Renal cortex interstitium (tissue), 11 donors: ENCODE data around the gene TIAM1. TPM values are rescaled to one million over a fixed set of nuclear protein-coding genes. Genes with fewer than 3 reads are reported as not detected.

Source experiments
- DNase-seq, 11 donors: peaks; one replicate each; pipeline ENCODE4 v3.0.0-alpha.2; 2013; ENCODE audit warnings: low read depth in 9 of 11, low spot score in 4 of 11; ENCODE audit errors: extremely low read depth in 1 of 11
- polyA plus RNA-seq, 3 donors: library from polyadenylated mRNA; unstranded; fragments of 120-200 nt; gene quantifications; one replicate each; pipeline ENCODE4 v1.2.1, GENCODE V29; 2013; ENCODE audit not compliant: insufficient read length in 3 of 3

TIAM1 gene
- polyA plus RNA-seq, 3 donors = 13.5 to 15.9 (median 14.3) TPM

DNA sequence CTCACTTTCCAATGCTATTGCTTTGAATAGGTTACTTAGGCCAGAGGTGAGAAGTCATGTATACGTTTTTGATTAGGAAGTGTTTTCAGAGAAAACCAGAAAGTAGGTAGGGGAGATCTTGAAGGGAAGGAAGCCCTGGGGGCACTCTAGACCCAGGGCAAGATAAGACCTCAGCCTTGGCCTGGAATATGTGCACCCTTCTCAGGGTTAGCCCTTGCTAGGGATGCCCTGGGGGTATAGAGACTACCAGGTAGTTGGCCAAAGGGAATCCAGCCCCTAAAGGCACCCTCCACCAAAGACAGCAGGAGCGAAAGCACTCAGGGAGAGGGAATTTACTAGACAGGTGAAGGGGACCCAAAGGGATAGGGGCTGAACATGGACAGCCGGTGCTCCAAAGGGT is 7.0 kb downstream of the TIAM1 start:
- no peak for DNase-seq

DNA sequence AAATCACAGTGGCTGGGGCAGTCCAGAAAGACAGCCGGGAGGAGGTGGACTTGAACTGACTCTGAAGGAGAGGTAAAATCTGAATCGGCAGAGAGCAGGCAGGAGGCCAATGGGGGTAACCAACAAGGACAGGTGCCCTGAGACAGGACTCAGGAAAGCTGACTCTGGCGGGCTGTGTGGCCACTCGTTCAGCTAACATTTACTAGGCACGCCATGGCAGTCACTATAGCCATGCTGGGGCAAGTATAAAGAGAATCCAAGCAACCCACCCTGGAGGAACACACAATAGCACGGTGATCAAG is 7.4 kb downstream of the TIAM1 start:
- DNase-seq = no peak

DNA sequence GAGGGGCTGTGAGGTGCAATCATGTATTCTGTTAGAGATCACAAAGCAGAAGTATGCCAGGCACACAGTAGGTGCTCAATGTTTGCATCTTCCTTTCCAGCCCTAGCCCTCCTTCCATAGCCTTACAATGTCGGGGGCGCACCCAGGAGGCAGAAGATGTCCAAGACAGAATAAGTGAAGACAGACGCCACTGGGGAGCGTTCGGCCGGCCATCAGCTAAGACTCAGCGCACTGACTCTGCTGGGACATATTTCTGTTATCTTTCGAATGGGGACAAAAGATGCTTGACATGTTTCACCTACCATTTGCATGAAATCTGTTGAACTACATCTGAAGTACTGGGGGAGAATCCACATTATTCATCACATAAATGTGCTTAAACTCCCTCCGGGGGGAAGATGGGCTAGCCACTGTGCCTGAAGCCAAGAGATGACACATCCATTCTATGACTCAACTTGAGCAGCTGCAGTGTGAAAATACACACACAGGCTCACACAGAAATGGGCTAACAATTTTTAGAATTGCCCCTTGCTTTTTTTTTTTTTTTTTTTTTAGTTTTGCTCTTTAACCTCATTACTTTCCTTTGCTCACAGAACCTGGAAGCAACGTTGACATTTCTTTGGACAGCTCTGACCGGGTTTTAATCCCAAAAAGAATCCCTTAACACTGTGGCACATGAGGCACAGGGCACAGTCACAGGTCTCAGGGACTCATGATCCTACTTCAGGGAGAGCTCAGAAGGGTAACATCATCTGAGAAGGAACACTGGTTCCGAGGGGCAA is 7.9 kb downstream of the TIAM1 start:
- DNase-seq = no peak

DNA sequence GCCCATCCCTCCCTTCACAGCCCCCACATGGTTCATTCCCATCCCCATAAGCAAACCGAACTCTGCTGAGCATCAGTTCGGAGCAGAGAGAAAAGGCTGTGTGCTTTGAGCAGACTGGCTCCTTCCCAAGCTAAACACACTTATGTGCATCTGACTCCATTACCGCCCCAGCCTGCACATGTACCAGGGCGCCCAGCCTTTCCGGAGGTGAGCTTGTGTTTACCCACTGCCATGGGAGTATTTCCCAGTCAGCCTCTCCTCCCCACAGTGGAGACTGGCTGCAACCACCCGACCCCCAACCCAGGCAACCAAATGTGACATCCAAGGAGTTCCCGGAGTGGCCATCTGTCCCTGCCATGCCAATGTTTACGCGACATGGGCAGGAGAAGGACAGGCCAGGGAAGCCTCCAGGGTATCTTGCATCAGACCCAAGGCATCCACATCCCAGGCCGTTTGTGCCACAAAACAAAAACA is 9.4 kb downstream of the TIAM1 start:
- DNase-seq = no peak

DNA sequence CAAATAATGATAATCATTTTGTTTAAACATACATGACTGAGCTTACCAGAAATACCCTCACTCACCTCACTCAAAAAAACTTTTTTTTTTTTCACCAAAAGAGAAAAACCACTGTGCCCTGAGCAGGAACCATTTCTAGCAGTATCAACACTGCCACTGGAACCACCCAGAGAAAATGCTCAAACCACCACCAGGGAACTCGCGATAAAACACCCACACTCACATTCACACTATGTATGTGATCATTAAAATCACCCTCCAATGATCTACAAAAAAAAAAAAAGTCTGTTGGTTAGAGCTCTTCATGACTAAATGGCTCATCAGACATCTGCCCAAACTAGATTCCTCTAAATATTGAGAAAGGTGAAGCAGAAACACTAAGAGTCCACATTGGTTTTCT is 11.5 kb downstream of the TIAM1 start:
- DNase-seq = no peak

DNA sequence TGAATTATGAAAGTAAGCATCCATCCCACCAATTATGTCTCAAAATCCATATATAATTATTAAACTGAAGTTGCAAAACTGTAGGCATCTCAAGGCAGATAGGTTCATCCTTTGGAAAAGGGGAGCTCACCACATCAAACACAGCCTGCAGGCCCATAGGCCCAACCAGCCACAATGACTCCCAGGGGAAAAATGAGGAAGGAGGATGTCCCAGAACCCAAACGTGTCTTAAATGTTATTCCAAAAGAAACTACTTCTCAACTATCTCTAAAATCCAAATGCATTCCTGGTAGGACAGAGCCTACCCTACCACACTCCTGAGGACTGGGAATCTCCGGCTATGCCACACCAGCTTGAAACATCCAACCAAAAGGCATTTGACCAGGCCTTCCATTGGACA is 12.8 kb downstream of the TIAM1 start:
- DNase-seq = no peak

DNA sequence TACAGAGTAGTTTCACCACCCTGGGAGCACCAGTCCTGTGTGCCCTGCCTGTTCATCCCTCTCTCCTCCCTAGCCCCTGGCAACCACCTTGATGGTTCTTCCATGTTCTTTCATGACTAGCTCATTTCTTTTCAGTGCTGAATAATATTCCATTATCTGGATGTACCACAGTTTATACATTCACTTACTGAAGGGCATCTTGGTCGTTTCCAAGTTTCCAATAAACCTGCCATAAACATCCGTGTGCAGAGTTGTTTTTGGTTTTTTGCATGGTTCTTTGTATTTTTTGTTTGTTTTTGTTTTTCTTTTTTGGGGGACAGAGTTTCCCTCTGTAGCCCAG is 13.9 kb downstream of the TIAM1 start:
- DNase-seq = no peak

DNA sequence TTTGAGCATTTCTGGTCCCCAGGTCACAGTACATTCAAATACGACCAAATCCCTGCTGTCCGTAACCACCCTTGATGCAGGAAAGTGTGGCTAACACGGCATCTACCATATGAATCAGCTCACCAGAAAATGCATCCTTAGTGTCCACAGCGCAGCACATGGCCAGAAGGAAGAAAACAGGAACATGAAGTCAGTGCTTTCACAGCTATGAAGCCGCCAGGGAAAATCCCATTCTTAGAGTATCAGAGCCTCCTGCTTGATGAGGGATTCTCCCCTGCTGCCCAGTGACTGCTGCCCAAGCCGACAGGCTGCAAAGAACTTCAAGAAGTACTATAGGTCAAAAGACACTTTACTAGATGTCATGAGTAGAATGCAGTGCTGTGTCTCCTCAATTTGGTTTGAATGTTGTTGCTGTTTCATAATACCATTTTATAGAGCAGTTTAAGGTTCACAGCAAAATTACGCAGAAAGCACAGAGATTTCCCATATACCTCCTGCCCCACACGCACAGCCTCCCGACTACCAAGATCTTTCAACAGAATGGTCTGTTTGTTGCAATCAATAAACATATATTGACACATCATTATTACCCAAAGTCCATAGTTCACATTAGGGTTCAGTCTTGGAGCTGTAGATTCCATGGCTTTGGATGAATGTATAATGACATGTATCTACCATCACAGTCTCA is 14.5 kb downstream of the TIAM1 start:
- DNase-seq = no peak

DNA sequence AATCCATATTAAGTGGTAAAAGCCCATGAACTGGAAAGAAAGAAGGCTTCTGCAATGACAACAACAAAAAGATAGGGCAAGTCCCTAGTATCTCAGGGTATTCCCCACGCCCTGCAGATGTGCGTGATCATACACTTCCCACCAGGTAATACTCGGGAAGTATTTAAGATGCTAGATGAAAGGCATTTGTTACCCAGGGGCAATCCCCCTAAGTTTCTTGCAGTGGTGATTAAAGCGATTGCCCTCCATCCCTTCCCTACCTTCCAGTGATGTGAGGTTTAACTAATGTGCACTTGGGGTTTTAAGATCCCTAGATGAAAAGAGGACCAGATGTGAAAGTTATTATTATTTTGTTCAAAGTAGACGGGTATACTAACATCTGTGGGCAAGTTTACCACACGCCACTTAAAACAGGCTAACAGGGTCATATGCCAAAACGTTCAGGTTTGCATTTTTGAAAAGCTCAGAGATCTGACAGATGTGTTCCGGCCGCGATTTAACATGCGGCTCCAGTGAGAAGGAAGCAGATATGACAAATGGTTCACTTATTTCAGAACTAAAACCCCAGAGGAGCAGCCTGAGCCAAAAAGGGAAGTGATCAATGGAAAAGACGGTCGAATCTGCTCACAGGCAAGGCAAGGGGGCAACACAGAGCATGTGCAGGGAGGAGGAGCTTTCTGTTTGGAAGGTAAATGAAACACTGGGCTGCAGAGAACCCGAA is 17.4 kb downstream of the TIAM1 start:
- DNase-seq = no peak

DNA sequence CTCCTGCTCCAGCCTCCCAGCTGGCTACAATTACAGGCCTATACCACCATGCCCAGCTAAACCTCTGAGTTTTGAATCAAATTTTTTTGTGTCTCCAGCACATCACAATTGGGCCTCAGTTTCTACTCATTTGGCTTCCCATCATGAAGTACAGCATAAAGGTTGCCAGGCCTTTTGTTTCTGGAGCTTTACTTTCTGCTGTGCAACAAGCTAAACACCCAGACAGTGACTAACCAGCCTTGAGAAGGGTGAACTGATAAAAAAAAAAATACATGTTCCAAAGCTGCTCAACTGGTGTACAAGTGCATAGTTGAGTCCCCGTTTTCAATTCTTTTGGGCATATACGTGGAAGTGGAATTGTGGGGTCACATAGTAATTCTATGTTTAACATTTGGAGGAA is 25.1 kb downstream of the TIAM1 start:
- no peak for DNase-seq

DNA sequence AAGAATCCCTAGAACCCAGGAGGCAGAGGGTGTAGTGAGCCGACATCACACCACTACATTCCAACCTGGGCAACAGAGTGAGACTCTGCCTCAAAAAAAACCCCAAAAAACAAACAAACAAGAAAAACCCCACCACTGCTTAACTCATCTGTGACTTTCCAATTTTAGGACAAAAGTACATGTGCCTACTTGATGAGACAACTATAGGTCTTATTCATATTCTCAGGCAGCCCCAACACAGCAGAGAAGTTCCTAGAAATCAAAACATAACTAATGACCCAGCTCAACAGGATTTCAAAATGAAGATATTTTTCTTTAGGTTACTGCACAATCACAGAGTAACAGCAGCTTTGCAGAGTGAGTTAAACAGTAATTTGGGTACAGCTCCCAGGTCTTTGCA is 26.4 kb downstream of the TIAM1 start:
- DNase-seq = no peak

DNA sequence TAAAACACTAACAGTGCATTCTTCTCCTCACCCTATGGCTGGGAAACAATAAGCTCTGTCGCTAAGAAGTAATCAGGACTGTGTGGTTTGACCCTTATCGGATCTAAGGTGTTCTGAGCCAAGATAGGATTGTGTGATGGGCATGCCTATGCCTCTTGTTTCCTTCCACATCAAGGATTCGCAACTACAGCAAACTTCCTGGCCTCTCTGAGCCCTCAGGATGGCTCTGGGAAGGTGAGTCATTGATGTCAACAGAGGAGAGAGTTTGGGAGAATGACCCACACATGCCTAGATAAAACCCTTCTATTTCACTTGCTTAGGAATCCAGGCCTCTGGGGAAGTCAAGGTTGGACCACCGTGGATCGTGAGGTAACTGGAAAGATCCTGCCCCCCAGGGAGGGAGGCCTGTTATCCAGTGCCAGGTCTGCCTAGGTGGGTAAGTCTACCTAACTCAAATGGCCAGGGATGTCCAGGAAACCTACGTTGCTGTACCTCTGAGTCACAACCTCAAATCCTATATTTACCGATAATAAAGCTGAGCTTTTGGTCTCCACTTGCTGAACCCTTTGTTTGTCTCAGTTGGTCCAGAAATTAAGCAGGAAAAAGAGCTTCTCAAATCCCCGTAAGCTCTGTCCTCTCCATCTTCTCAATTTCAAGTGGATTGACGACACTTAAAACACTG is 27.4 kb downstream of the TIAM1 start:
- no peak for DNase-seq

DNA sequence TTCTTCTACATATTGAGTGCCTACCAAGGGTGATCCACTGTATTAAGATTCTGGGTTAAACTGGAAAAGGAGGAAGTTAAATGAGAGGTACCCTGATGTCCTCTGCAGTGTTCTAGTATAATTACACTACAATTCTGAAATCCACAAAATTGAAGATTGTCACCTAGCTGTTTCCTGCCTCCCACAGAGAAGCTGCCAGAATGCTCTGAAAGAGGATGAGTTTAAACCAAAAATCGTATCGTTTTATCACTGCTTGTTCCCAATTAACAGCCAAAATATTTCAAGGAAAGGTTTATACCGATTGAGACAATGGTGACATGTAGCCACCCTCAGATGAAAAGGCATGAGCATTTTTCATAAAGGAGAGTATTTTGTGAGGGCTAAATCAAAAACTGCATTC is 28.0 kb downstream of the TIAM1 start:
- no peak for DNase-seq

DNA sequence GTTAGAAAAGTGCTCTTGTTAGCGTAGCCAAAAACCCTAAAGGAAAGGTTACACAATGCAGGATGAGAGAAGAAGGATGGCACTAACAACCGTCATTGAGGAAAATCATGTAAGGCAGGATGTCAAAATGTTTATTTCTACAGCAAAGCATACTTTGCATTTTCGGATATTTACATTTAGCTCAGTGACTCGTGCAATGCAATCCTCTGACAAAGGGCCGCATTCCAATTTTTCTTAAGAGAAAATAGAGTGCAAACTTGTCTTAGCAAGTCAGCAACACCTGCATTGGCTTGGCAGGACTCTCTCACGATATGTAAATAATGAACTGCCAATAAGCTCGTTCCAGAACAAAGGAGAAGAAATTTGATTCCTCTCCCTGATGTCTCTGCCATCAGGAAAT is 33.3 kb downstream of the TIAM1 start:
- DNase-seq = no peak

DNA sequence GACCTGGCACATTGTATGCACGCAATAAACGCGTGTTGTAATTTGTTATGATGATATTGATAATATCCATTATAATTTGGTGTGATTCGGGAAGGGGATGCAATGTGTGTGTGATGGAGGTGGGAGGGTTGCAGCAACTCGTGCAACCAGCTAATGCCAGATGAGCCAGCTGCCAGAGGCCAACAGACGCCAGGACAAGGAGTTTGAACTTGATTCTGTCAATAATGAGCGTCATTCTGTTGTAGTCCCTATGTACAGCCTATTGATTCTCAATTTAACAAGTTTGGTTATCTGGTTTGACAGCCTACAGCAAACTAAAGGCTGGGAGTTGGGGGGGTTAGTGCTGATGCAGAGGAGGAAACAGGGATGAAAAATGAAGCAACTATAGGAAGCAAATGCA is 35.5 kb downstream of the TIAM1 start:
- no peak for DNase-seq

DNA sequence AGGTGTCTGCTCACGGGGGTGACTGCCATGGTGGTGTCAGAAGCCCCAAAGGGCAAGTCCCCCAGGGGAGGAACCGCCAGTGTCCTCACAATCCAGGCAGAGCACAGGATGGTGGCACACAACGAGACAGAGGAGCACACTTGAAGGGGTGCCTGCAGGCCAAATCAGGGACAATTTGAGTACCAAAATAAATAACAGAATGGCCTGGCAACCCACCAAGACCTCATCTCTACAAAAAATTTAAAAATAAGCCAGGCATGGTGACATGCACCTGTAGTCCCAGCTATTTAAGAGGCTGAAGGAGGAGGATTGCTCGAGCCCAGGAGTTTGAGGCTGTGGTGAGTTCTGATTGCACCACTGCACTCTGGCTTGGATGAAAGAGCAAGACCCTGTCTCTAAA is 38.2 kb downstream of the TIAM1 start:
- DNase-seq = no peak

DNA sequence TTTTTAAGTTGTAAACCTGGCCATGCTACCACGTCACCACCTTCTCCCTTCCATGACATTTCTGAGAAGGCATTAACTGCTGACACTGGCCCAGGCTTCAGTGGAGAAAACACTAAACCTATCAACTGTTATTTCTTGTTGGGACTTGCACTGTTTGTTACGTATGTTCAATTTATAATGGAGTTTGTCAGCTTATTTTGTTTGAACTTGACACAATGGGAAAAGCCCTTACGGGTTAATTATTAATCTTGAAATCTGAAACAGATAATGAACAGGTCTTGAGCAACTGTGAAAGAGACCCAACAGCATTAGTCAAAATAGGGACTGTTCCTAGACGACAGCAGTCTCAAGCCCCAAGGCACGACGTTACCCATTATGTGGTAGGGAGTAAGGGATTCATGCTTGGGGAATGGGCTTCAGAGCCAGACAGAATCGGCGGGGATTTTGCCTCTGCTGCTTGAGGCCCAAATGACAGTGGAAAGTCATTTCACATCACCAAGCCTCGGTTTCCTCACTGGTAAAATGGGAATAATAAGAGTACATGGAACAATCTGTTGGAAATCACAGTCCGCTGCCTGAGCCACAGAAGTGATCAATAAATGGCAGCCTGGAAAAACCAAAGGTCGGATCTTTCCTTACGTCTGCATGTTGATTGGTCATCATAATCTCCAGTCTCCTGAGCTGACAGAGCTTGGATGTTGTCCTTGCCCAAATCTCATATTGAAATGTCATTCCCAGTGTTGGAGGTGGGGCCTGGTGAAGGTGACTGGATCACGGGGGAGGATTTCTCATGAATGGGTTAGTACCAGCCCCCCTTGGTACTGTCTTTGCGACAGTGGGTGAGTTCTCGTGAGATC is 44.5 kb downstream of the TIAM1 start:
- DNase-seq = no peak

DNA sequence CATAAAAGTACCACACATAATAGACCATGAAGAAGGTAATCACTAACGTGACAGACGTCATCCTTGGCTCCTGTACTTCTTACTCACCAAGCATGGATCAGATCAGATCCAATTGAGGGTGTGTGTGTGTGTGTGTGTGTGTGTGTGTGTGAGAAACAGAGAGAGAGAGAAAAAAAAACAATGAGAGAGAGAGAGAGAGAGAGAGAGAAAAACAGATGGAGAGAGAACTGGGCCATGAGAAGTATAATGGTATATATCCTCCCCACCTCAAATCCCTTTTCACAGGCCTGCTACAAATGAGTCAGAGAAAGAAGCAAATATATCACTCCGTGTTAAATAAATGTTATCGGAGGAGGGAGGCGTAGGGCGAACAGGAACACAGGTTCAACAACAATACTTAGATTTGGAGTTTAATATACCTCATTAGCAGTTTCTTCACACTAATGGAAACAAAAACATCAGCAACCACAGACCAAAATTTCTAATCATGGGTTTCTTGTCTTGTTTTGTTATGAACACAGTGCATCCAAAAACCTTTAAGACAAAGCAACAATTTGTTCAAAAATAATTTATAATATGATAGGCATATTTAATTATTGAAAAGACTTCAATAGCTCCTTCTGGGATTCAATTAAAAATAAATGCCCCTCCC is 45.3 kb downstream of the TIAM1 start:
- DNase-seq = no peak

DNA sequence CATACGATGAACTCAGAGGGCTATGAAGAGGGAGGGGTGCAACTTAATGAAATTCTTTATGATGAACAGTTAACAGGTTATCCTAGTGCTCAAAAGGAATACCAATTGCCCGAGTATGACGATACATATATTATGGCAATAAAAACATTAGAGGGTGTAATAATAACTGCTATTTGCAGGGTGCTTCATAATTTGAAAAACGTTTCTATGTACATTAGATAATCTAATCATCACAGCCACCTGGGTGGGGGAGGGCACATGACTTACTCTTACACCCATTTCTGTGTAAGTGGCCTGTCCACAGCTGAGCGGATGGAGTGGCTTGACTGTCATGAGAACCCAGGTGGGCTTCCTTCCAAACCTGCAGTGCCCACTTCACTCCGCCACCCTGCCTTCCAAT is 46.3 kb downstream of the TIAM1 start:
- DNase-seq = no peak
